Heart left ventricle (tissue), 13 donors: ENCODE data around the gene PABPC3.

ENCODE experiments used
- POLR2A ChIP-seq, 2 donors: fragments of 450-650 bp; IDR thresholded peaks; one replicate each; pipeline ENCODE4 v1.6.1; 2017; ENCODE audit warnings: antibody characterized with exemption in 2 of 2, mild to moderate bottlenecking in 2 of 2, moderate library complexity in 2 of 2
- TF ChIP-seq, protein P1 (sequence below), 12 donors: fragments of 200-600 bp; sonication (generic) in 4 of 12; IDR thresholded peaks; one replicate each; pipeline versions ENCODE4 v1.5.0 to v1.8.0; 2018 to 2022; ENCODE audit warnings: antibody characterized with exemption in 12 of 12, mild to moderate bottlenecking in 5 of 12
- donor health status: ischemic (EF 13 %, LVEDD 7.1; RV severe dilation, severe dysfunction).
- donor health status: DM: no; HTN: yes; CAD: no.
- donor health status: DM: no; HTN: no; CAD: no.
- donor health status: ischemic (EF 25% LVEDD 6.9; RV normal size, moderate dysfunction).
- donor health status: ischemic (EF 25% LVEDD 5.7; RV mildly dilated, moderate dysfunction).
- donor health status: ischemic (EF 35%, LVEDD 5.7; RV mildly dilated, moderate dysfunction).
- donor health status: nonischemic (EF 11% LVEDD 7.7; RV severe dilation, severe dysfunction).
- donor health status: DM: yes; HTN: yes; CAD: no.
- donor health status: PGD.
- donor health status: ischemic (EF 29% LVEDD 5.4; RV normal size, mild dysfunction).
- donor health status: nonischemic (EF 23%, LVEDD 6.1; RV moderate dilation, normal function).

GRCh38 chr13:25067064-25067463, 28.9 kb upstream of the PABPC3 start:
- TF ChIP-seq, protein P1, sequence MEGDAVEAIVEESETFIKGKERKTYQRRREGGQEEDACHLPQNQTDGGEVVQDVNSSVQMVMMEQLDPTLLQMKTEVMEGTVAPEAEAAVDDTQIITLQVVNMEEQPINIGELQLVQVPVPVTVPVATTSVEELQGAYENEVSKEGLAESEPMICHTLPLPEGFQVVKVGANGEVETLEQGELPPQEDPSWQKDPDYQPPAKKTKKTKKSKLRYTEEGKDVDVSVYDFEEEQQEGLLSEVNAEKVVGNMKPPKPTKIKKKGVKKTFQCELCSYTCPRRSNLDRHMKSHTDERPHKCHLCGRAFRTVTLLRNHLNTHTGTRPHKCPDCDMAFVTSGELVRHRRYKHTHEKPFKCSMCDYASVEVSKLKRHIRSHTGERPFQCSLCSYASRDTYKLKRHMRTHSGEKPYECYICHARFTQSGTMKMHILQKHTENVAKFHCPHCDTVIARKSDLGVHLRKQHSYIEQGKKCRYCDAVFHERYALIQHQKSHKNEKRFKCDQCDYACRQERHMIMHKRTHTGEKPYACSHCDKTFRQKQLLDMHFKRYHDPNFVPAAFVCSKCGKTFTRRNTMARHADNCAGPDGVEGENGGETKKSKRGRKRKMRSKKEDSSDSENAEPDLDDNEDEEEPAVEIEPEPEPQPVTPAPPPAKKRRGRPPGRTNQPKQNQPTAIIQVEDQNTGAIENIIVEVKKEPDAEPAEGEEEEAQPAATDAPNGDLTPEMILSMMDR (IDR thresholded peaks at IDR 0.05), result no peak
- no peak for TF ChIP-seq POLR2A (IDR thresholded peaks at IDR 0.05)
